OCI-LY3 (cell line): ENCODE data around the gene IP6K2.

Source experiments
- CTCF ChIP-seq: fragments of 200-600, 300-600 bp; sonication (generic); IDR thresholded peaks from 2 replicates; pipeline ENCODE4 v1.5.1; 2014; ENCODE audit warnings: antibody characterized with exemption, low read length, low read depth
- EZH2phosphoT487 ChIP-seq: fragments of 200-600 bp; shearing (Covaris generic); IDR thresholded peaks from 2 replicates; pipeline ENCODE4 v1.6.1; 2018; ENCODE audit warnings: antibody characterized with exemption, mixed run types, low read depth

- no peak for TF ChIP-seq CTCF
- no peak for TF ChIP-seq EZH2phosphoT487
Observed at GRCh38 chr3:48711727-48712126, 5.3 kb downstream of the IP6K2 start.
